ENCODE measurements around the gene TRAM2. TPM values are rescaled to one million over a fixed set of nuclear protein-coding genes. Genes with fewer than 3 reads are reported as not detected.

Gene TRAM2
- total and polyA plus RNA-seq, 10 of the 15 experiments (the other 5 are each of a cell fraction or from before 2014, with no cell fraction given), result 2.5 to 15.0 (median 11.0) TPM

DNA sequence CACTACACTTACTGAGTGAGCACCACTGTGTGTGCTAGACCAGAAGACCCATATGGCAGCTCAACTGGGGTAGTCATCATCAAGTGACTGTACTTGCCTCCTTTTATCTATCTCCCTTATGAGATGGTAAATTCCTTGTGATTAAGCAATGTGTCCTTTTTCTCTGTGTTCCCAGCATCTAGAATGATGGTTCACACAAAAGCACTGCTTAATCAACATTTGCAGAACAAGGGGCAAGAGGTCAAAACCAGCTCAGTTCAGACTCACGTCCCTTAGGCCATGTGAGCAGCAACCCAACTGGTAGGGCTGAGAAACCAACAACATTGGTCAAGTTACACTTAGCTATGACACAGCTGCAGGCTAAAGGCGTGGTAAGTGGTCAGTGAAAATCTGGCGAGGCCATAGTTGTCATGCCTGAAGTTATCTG, 10.0 kb downstream of the TRAM2 start:
- peak overlapping the region; percentile 55 for H3K4me2 ChIP-seq (ENCODE audit: control insufficient read depth, insufficient read depth)
- in situ Hi-C loops (cut with MboI), result no loop called here
- ATAC-seq, result no peak
- no peaks in the 10 kb centered on the region for H3K27me3 ChIP-seq (replicated peaks in 1 of 2; ENCODE audit: control insufficient read depth in 2 of 2, insufficient read depth in 2 of 2, low read length in 1 of 2)
- POLR2A ChIA-PET, result no interaction called here
- peaks cover 15% of the 10 kb centered on the region for H3K4me1 ChIP-seq (ENCODE audit: control insufficient read depth, insufficient read depth, low read length)
- intact Hi-C loops (cut with micrococcal nuclease; ENCODE audit: unreplicated experiment), result no loop called here
- CTCF ChIA-PET, result interaction anchor here (2.2 kb wide), 1 partner anchor 9 kb away, joined by 7 read pairs; no protein-coding TSS in a partner anchor
- H4K20me1 ChIP-seq (ENCODE audit: control insufficient read depth, insufficient read depth), result no peaks in the 10 kb centered on the region
- SMC1A ChIA-PET (ENCODE audit: uncharacterized antibody, unreplicated experiment), result interaction anchor here (0.7 to 1.4 kb wide), 4 partner anchors 8 to 95 kb away, joined by 3 to 4 read pairs (median 3); no protein-coding TSS in a partner anchor
- peaks cover 45% of the 10 kb centered on the region for H3K79me2 ChIP-seq (ENCODE audit: control insufficient read depth, insufficient read depth, low read length)
- RAD21 ChIA-PET (ENCODE audit: unreplicated experiment), result interaction anchor here (1.1 kb wide), 2 partner anchors 28 to 85 kb away, joined by 3 to 4 read pairs; no protein-coding TSS in a partner anchor
- H3K4me3 ChIP-seq, result no peak overlapping the region
- H3K9ac ChIP-seq (ENCODE audit: control insufficient read depth, insufficient read depth, low read length), result no peak overlapping the region
- WGBS (ENCODE audit: insufficient coverage, insufficient replicate concordance, low lambda C conversion rate, missing lambda C conversion rate), result 62% methylated on average over 3 of the region's 3 CpGs
- BruUV-seq (replicated peaks), result no TSS peak
- H3K9me3 ChIP-seq (replicated peaks; ENCODE audit: control insufficient read depth, insufficient read depth, low read length), result no peaks in the 10 kb centered on the region
- H3K27ac ChIP-seq (ENCODE audit: control insufficient read depth, insufficient read depth), result no peak overlapping the region
- no peak for DNase-seq (ENCODE audit: low read depth, low spot score)
- H3K36me3 ChIP-seq (ENCODE audit: control insufficient read depth in 2 of 2, insufficient read depth in 2 of 2, low read length in 1 of 2), result no peaks in the 10 kb centered on the region; a peak in 2 of 4 replicates
- no peak for FAIRE-seq
- no peak overlapping the region for H2AFZ ChIP-seq (ENCODE audit: control insufficient read depth, low read depth, low read length)
- no peak for TF ChIP-seq MXI1 (IDR thresholded peaks at IDR 0.05; ENCODE audit: low read depth, low read length)
- no peak for TF ChIP-seq RELA (IDR thresholded peaks at IDR 0.05; ENCODE audit: borderline replicate concordance, partially characterized antibody)
- TF ChIP-seq ZBTB33 (IDR thresholded peaks at IDR 0.05), result no peak
- TF ChIP-seq NFYA (IDR thresholded peaks at IDR 0.05; ENCODE audit: borderline replicate concordance, low read depth, low read length), result no peak
- no peak for TF ChIP-seq TCF3 (IDR thresholded peaks at IDR 0.05; ENCODE audit: borderline replicate concordance, insufficient read depth, low read depth, low read length)
- no peak for TF ChIP-seq HCFC1 (IDR thresholded peaks at IDR 0.05; ENCODE audit: low read length)
- TF ChIP-seq, protein P1, sequence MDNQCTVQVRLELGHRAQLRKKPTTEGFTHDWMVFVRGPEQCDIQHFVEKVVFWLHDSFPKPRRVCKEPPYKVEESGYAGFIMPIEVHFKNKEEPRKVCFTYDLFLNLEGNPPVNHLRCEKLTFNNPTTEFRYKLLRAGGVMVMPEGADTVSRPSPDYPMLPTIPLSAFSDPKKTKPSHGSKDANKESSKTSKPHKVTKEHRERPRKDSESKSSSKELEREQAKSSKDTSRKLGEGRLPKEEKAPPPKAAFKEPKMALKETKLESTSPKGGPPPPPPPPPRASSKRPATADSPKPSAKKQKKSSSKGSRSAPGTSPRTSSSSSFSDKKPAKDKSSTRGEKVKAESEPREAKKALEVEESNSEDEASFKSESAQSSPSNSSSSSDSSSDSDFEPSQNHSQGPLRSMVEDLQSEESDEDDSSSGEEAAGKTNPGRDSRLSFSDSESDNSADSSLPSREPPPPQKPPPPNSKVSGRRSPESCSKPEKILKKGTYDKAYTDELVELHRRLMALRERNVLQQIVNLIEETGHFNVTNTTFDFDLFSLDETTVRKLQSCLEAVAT (IDR thresholded peaks at IDR 0.05), result no peak
- TF ChIP-seq ZBED1 (IDR thresholded peaks at IDR 0.05; ENCODE audit: borderline replicate concordance), result no peak
- no peak for TF ChIP-seq SIN3A (IDR thresholded peaks at IDR 0.05; ENCODE audit: low read depth, low read length)
- TF ChIP-seq NFYB (IDR thresholded peaks at IDR 0.05; ENCODE audit: insufficient read depth, low read depth, low read length), result no peak
- no peak for TF ChIP-seq SMAD5 (IDR thresholded peaks at IDR 0.05; ENCODE audit: low read depth)
- no peak for TF ChIP-seq ASH2L (IDR thresholded peaks at IDR 0.05; ENCODE audit: borderline replicate concordance, low read depth)
- TF ChIP-seq EZH2 (IDR thresholded peaks at IDR 0.05; ENCODE audit: borderline replicate concordance, control insufficient read depth, low read depth, low read length), result no peak
- no peak for TF ChIP-seq SMAD1 (IDR thresholded peaks at IDR 0.05; ENCODE audit: low read depth, partially characterized antibody)
- TF ChIP-seq MEF2A (IDR thresholded peaks at IDR 0.05; ENCODE audit: insufficient read depth, low read depth, low read length), result no peak
- TF ChIP-seq, protein P2, sequence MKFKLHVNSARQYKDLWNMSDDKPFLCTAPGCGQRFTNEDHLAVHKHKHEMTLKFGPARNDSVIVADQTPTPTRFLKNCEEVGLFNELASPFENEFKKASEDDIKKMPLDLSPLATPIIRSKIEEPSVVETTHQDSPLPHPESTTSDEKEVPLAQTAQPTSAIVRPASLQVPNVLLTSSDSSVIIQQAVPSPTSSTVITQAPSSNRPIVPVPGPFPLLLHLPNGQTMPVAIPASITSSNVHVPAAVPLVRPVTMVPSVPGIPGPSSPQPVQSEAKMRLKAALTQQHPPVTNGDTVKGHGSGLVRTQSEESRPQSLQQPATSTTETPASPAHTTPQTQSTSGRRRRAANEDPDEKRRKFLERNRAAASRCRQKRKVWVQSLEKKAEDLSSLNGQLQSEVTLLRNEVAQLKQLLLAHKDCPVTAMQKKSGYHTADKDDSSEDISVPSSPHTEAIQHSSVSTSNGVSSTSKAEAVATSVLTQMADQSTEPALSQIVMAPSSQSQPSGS (IDR thresholded peaks at IDR 0.05; ENCODE audit: low read length), result no peak
- no peak for TF ChIP-seq ZBTB4 (CRISPR knock-in tag; IDR thresholded peaks at IDR 0.05)
